ENCODE data around the gene CDKAL1. TPM values are rescaled to one million over a fixed set of nuclear protein-coding genes. Genes with fewer than 3 reads are reported as not detected.
A peak's percentile ranks its signal among the peaks of the same experiment; 100 is the strongest.

Gene CDKAL1
- total RNA-seq, 1 donor from 2014 or later: 34.3 TPM

DNA sequence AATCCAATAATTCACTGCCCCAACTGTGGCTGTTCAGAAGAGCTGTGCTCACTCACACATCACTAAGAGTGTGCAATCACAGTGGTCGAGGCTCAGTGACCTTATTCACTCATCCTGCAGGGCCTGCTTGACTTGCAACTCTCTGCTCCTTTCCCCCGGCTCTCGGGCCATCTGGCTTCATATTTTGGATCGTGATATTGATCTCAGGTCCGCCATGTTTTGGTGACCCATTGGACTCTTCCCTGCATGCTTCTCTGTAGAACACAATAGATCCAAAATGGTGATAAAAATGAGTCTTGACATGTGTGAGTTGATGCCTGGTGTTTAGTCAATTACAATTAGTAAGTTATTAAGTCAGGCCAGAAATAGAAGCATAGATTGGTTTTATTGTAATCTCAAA is 745.4 kb downstream of the CDKAL1 start:
- Mint-ChIP-seq H3K4me1 (ENCODE audit: low read depth) (peaks cover 12% of the 10 kb centered on the region), H3K36me3 (ENCODE audit: insufficient read depth) (no peaks in the 10 kb centered on the region)

GRCh38 chr6:21281366-21281765 is 747.1 kb downstream of the CDKAL1 start:
- TF ChIP-seq CTCF (IDR thresholded peaks at IDR 0.05; ENCODE audit: unreplicated experiment): no peak
- H3K9me3 Mint-ChIP-seq (ENCODE audit: low read depth): peaks cover 11% of the 10 kb centered on the region
- peak overlapping the region; percentile 23 for H3K27ac Mint-ChIP-seq
- no peak overlapping the region for H3K4me3 Mint-ChIP-seq (ENCODE audit: low read depth)
- no peaks in the 10 kb centered on the region for H3K36me3 Mint-ChIP-seq (ENCODE audit: insufficient read depth)
- peaks cover 14% of the 10 kb centered on the region for H3K4me1 Mint-ChIP-seq (ENCODE audit: low read depth)
- H3K27me3 Mint-ChIP-seq: no peaks in the 10 kb centered on the region
- DNase-seq (ENCODE audit: low spot score, unreplicated experiment): no peak

More for the DNA sequence above, 745.4 kb downstream of the CDKAL1 start:
- Mint-ChIP-seq H3K4me3 (ENCODE audit: low read depth) (no peak overlapping the region), H3K9me3 (ENCODE audit: low read depth) (peaks cover 11% of the 10 kb centered on the region), H3K27me3 (no peaks in the 10 kb centered on the region), H3K27ac (no peak overlapping the region)
- no peak for TF ChIP-seq CTCF (IDR thresholded peaks at IDR 0.05; ENCODE audit: unreplicated experiment)
- no peak for DNase-seq (ENCODE audit: low spot score, unreplicated experiment)

Other genes starting within 250 kb of the CDKAL1 start
- 32.5 and 33.2 TPM in 2 replicates for gene E2F3, start 132.6 kb upstream of the CDKAL1 start, total RNA-seq

Data from progenitor cell of endocrine pancreas (in vitro differentiated cells).